Esophagus squamous epithelium (tissue), 4 donors: ENCODE data around the gene LZTS3.

ENCODE experiments used
- CTCF ChIP-seq, 6 experiments: fragments of 450-650 bp in 4 of 6; fragments of 200-600 bp in 2 of 6; sonication (generic) in 2 of 6; IDR thresholded peaks; one replicate each; pipeline ENCODE4 v1.5.1; 2016 to 2019; ENCODE audit warnings: antibody characterized with exemption in 6 of 6, mild to moderate bottlenecking in 4 of 6, moderate library complexity in 4 of 6
- POLR2A ChIP-seq, 4 donors: fragments of 450-650 bp; IDR thresholded peaks; one replicate each; pipeline ENCODE4 v1.6.1; 2017; ENCODE audit warnings: antibody characterized with exemption in 4 of 4, mild to moderate bottlenecking in 4 of 4, moderate library complexity in 3 of 4

GRCh38 chr20:3209257-3209945, 36.1 kb upstream of the LZTS3 start, which contains the start of gene ITPA:
- TF ChIP-seq CTCF (IDR thresholded peaks at IDR 0.05), result no peak
- no peak for TF ChIP-seq POLR2A (IDR thresholded peaks at IDR 0.05)
